ENCODE data around the gene FXYD4. TPM values are rescaled to one million over a fixed set of nuclear protein-coding genes. Genes with fewer than 3 reads are reported as not detected.
"Not testable (repeated sequence)": the region's sequence is repeated elsewhere in the genome, so short reads cannot be mapped to it uniquely, and the experiment has no call there.

The FXYD4 gene
- total RNA-seq, 1 donor from 2014 or later = not detected

DNA sequence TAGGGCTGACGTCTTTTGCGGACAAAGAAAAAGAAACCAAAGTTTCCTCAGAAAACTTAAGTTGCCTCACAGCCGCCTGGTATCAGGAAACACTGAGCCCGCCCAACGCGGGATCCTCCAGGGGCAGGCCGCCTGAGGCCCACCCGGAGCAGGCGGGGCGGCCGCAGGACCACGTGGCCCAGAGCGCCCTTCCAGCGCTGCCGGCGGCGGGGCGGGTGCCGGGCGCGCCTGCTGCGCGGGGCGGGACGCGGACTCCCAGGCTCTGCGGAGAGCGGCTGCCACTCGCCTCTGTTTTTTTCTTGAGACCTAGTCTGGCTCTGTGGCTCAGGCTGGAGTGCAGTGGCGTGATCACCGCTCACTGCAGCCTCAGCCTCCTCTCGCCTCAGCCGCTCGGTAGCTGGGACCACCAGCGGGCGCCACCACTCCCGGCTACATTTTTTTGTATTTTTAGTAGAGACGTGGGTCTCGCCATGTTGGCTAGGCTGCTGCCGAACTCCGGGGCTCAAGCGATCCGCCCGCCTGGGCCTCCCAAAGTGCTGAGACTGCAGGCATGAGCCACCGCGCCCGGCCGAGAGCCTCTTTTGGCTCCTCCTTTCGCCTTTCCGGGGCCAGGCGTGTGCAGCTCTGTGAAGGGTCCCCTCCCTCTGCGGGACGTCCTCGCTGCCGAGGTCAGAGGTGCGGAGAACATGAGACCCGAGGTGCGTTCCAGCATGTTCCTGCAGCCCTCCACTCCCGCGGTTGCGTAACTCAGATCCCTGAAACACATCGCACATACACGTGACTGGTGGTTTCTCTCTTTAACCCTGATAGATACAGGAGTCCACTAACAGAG, 49.1 kb downstream of the FXYD4 start:
- DNase-seq = peak; percentile 79

DNA sequence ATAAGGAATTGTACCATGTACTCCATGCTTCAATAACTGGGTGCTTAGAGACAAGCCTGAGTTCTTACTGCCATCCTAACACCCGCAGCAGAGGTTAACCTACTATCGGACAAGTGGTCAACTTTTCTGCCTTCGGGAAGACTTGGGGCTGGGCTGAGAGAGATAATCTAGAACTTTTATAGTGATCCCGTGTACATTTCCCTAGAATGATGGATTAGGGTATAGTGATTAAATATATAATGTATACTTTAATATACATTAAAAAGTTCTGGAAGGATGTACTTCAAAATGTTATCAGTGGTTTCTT, 49.7 kb downstream of the FXYD4 start:
- DNase-seq = no peak

DNA sequence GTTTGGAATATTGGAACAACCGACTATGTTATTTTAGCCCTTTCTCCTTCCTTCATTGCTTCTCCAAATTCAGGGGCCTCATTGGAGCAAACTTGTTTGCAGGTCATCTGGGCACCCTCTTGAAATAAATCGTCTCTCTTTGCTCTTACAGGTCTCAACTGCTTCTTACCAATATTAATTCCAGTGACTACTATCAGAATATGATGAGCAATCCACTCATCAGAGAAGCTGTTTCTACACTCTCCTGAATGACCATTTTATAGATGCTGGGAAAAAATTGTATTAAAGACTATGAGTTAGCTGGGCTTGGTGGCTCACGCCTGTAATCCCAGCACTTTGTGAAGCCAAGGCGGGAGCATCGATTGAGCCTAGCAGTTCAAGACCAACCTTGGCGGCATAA, 50.1 kb downstream of the FXYD4 start:
- DNase-seq = no peak

DNA sequence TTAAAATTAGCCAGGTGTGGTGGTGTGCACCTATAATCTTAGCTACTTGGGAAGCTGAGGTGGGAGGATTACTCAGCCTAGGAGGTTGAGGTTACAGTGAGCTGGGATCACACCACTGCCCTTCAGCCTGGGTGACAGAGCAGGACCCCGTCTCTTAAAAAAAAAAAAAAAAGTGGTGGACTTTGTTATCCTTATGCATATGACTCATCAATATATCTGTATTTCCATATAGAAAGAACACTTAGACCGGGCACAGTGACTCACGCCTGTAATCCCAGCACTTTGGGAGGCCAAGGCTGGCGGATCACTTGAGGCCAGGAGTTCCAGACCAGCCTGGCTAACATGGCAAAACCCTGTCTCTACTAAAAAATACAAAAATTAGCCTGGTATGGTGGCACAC, 50.5 kb downstream of the FXYD4 start:
- not testable (repeated sequence) for DNase-seq

DNA sequence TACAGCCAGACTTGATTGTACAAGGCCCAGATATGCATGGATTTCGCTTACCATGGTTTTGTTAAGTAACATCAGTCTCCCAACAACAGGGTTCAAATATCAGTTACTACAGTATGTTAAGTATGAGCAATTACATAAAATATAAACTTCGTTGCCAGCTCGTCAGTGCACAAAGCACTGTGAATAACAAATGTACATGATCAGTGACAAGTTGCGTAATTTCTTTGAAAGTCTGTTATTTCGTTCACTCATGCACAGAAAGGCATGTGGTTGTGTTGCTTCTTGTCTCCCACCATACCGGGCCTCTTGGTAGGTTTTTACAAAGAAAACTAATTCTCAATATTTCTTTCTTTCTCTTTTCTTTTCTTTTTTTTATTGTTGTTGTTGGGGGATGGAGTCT, 53.0 kb downstream of the FXYD4 start:
- no peak for DNase-seq

Small RNA genes lying within 50 kb of the gene (small RNA-seq; reads per million reads assigned to genes)
- gene RNU6ATAC11P = not detected
- not detected for gene SNORD3J

Other genes with a start within 250 kb of the FXYD4 start
- 68.3 TPM for gene CSGALNACT2, start 233.2 kb upstream of the FXYD4 start, total RNA-seq
- 9.7 TPM for gene RASGEF1A, start 104.6 kb upstream of the FXYD4 start, total RNA-seq
- gene HNRNPF, start 37.5 kb downstream of the FXYD4 start, total RNA-seq = 110 TPM
- 9.7 TPM for gene ZNF487, start 65.5 kb downstream of the FXYD4 start, total RNA-seq
- gene ZNF239, start 203.0 kb downstream of the FXYD4 start, total RNA-seq = 25.9 TPM
- gene ZNF485, start 234.8 kb downstream of the FXYD4 start, total RNA-seq = 8.9 TPM